PC-3 (cell line): ENCODE results near the gene AGAP1.

Source experiments
- CTCF ChIP-seq: fragments of 300-600 bp; sonication (generic); conservative IDR thresholded peaks from 2 replicates; pipeline ENCODE4 v1.5.1; 2017; ENCODE audit warnings: antibody characterized with exemption, low read depth, mild to moderate bottlenecking, low read length
- EZH2 ChIP-seq: fragments of 300-600 bp; sonication (generic); IDR thresholded peaks from one replicate; pipeline ENCODE4 v1.6.1; 2017; ENCODE audit warnings: antibody characterized with exemption, mild to moderate bottlenecking, low read length; ENCODE audit not compliant: unreplicated experiment

GRCh38 chr2:235990344-235990743, 496.5 kb downstream of the AGAP1 start:
- no peak for TF ChIP-seq CTCF
- TF ChIP-seq EZH2: no peak
